NCI-H146 (cell line): Measurements from ENCODE around the gene COQ4.

Experiments used
- DNase-seq: peaks from one replicate; lab custom pipeline; 2025; lab: John Stamatoyannopoulos, UW

COQ4 gene

DNA sequence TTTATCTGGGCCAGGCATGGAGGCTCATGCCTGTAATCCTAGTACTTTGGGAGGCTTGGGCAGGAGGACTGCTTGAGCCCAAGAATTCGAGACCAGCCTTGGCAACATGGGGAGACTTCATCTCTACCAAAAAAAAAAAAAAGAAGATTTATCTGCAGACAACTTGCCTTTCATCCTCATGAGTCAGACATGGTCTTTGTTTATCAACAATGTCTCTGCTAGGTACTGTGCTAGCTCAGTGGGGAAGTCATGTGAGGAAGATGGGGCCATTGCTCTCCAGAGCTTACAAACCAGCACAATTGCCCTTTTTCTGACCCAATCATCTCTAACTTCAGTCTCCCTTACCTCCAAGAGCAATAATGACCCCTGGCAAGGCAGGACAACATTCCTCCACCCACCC, 50.1 kb downstream of the COQ4 start:
- DNase-seq: no peak

DNA sequence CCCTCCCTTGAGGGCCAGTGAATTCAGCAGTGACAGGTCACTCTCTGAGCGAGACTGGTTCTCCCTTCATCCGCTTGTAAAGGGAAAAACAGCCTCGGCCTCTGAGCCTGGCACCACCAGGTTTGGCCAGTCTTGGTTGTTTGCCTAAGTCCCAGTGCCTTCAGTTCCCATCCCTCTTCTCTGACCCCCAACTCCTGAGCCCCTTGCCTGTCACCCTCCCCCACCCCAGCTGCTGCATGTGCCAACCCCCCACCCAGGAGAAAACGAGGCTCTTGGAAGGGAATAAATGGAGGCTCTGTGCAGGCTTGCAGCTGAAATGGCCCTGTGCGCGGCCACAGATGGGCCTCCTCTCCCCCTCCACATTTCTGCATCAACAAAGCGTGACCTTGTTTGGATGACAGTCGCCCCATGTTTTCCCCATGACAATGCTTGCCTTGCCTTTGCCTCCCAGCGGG, 51.6 kb downstream of the COQ4 start:
- no peak for DNase-seq

DNA sequence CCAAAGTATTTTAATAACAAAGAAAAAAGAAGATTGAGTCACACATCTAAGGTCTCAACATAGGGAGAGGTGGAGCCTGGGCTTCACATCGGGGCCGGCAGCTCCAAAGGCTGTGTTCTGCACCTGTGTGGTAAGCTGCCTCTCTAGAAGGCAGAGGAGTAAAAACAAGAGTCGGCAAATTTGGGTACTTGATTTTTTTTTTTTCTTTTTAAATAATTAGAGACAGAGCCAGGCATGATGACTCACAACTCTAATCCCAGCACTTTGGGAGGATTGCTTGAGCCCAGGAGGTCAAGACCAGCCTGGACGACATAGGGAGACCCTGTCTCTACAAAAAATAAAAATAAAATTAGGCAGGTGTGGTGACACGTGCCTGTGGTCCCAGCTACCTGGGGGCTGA, 53.2 kb downstream of the COQ4 start:
- DNase-seq: no peak

DNA sequence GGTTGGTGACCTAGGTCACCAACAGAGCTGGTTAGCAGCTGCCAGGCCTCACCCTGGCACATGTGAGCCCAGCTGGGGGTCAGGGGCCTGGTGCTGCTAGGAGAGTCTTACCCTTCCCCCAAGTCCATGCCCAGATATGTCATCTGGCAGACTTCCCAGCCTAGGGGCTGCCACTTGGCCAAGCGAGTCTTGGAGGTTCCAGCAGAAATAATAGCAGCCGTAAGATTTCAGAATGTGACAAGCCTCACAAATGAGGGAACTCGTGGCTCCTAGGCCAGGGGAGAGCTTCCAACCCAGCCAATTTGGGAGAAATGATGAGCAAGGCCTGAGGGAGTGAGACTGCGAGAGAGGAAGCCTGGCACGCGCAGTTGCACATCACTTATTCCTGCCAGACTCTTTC, 59.6 kb downstream of the COQ4 start:
- no peak for DNase-seq

DNA sequence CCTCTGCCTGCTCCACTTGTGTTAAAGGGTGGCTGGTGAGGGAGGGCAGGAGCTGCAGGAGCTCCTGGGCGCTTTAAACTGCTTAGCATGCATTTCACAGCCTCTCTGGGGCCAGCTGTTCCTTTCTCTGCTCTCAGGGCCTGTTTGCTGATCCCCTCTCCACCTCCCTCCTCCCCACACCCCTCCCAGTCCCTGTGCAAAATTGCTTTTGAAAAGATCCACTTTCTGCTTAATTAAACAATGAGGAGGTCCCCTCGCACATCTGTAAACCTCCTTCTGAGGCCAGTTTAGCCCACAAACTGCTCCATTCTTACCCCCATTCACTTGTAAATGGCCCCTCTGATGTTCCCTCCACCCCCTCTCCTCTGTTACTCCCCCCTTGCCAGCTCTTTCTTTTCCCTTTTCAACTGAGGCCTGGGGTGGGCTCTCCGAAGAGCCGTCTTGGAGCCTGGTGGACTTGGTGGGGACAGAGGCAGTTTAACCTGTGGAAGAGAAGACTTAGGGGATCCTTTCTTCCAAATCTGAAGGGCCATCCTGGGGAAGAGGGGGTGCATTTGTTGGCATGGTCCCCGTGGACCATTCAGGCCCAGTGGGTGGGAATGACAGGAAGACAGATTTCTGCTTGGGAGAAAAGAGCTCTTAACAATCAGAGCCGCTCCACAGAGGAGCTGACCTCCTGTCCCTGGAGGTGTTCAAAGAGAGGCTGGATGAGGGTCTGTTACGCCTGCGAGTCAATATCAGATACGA, 60.5 kb downstream of the COQ4 start:
- no peak for DNase-seq
